ENCODE measurements around the gene AAR2. TPM values are rescaled to one million over a fixed set of nuclear protein-coding genes. Genes with fewer than 3 reads are reported as not detected.

Gene AAR2, protein sequence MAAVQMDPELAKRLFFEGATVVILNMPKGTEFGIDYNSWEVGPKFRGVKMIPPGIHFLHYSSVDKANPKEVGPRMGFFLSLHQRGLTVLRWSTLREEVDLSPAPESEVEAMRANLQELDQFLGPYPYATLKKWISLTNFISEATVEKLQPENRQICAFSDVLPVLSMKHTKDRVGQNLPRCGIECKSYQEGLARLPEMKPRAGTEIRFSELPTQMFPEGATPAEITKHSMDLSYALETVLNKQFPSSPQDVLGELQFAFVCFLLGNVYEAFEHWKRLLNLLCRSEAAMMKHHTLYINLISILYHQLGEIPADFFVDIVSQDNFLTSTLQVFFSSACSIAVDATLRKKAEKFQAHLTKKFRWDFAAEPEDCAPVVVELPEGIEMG
- 19.0 TPM for total RNA-seq (ENCODE audit: unreplicated experiment)
- long read RNA-seq, transcript AAR2-201 (4 exons, 2,430 nt): major isoform, 20 of 31 reads
- long read RNA-seq, partial matches to known transcripts: 8 of 31 reads
- long read RNA-seq, other reads (novel, unspliced or antisense): 2 of 31 reads

DNA sequence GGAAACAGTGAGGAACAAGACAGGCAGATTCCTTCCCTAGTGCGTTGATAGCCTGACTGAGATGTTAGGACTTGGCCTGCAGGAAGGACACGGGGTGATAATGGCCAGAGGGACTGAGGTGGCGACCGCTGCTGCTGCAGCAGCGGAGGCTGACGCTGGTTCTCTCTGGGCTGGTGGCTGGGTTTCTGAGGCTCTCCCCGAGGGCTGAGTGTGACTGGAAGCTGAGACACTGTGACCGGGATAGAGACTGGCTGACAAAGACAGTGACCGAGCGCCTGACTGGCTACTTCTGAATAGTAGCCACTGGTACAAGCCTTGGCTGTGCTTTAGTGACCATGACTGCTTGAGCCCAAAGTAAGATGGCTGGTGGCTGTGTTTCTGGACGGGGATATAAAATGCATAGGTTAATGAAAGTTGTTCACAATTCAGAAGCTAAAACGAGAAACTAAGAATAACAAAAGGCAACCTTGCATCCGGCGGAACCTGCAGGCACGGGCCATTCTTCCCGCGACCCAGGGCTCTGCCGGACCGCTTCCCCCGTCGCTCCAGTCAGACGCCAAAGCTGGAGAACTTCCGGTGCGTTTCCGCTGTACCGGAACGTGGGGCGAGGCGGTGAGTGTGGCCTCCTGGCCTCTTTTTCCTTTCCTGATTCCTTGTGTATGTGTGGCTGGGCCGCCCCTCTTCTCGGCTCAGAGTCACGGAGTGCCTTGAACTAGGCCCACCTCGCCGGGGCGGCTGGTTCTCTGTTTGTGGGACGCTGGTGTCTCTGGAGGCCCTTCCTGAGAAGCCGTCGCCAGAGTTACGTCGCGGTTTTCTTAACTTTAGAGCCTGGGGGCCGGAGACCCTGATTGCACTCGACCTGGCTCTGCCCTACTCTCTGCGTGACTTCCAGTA is at the start of gene AAR2:
AAR2 (plus strand) TSS at position 587 of the 894 bp plus-strand sequence. CDS start 3,391 bp downstream, outside the sequence.
- peak within 1 kb of the TSS; percentile 97 for H3K27ac Mint-ChIP-seq (ENCODE audit: unreplicated experiment)
- peaks cover 10% of the 10 kb centered on the region for H3K4me1 Mint-ChIP-seq (ENCODE audit: low read depth, unreplicated experiment)
- peaks cover 2% of the 10 kb centered on the region for H3K9me3 Mint-ChIP-seq (ENCODE audit: unreplicated experiment)
- H3K4me3 Mint-ChIP-seq (ENCODE audit: unreplicated experiment): peak within 1 kb of the TSS; percentile 94
- H3K27me3 Mint-ChIP-seq (ENCODE audit: unreplicated experiment): peaks cover 7% of the 10 kb centered on the region
- H3K36me3 Mint-ChIP-seq (ENCODE audit: unreplicated experiment): no peaks in the 10 kb centered on the region
- DNase-seq: peak; percentile 84
- TF ChIP-seq, protein P1, sequence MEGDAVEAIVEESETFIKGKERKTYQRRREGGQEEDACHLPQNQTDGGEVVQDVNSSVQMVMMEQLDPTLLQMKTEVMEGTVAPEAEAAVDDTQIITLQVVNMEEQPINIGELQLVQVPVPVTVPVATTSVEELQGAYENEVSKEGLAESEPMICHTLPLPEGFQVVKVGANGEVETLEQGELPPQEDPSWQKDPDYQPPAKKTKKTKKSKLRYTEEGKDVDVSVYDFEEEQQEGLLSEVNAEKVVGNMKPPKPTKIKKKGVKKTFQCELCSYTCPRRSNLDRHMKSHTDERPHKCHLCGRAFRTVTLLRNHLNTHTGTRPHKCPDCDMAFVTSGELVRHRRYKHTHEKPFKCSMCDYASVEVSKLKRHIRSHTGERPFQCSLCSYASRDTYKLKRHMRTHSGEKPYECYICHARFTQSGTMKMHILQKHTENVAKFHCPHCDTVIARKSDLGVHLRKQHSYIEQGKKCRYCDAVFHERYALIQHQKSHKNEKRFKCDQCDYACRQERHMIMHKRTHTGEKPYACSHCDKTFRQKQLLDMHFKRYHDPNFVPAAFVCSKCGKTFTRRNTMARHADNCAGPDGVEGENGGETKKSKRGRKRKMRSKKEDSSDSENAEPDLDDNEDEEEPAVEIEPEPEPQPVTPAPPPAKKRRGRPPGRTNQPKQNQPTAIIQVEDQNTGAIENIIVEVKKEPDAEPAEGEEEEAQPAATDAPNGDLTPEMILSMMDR (IDR thresholded peaks at IDR 0.05; ENCODE audit: partially characterized antibody, unreplicated experiment): no peak

DNA sequence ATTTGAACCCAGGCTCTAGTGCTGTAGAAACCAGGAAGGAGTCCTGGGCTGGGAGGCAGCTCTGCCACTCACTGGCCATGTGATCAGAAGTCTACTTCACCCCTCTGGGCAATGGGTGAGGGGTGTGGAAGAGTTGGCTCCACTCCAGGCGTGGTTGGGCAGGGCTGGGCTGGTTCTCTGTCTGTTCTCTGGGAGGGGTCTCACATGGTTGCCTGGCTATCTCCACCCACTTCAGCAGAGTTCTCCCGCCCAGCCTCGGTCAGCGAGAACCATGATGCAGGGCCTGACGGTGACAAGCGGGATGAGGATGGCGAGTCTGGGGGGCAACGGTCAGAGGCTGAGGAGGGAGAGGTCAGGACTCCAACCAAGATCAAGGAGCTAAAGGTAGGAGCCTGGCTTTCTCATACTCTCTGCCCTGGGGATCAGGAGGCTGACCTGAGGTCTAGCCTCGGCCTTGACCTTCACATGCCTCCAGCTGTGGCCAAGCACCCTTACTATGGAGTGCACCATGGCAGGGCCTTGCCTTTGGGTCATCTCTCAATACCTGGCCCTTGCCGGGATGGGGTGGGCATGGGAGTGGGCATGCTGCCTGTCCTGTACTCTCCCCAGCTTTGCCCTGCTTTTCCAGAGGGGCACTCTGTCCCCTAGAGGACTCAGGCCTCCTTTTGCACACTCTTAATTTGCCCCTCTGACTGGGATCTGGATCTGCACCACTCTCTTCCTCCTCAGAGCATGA is 42.1 kb upstream of the AAR2 start:
- H3K9me3 Mint-ChIP-seq (ENCODE audit: unreplicated experiment): no peaks in the 10 kb centered on the region
- peaks cover 18% of the 10 kb centered on the region for H3K36me3 Mint-ChIP-seq (ENCODE audit: unreplicated experiment)
- H3K4me3 Mint-ChIP-seq (ENCODE audit: unreplicated experiment): peak overlapping the region; percentile 37
- TF ChIP-seq, protein P1 (IDR thresholded peaks at IDR 0.05; ENCODE audit: partially characterized antibody, unreplicated experiment): no peak
- peaks cover 3% of the 10 kb centered on the region for H3K27me3 Mint-ChIP-seq (ENCODE audit: unreplicated experiment)
- peaks cover 2% of the 10 kb centered on the region for H3K4me1 Mint-ChIP-seq (ENCODE audit: low read depth, unreplicated experiment)
- DNase-seq: no peak
- H3K27ac Mint-ChIP-seq (ENCODE audit: unreplicated experiment): no peak overlapping the region

DNA sequence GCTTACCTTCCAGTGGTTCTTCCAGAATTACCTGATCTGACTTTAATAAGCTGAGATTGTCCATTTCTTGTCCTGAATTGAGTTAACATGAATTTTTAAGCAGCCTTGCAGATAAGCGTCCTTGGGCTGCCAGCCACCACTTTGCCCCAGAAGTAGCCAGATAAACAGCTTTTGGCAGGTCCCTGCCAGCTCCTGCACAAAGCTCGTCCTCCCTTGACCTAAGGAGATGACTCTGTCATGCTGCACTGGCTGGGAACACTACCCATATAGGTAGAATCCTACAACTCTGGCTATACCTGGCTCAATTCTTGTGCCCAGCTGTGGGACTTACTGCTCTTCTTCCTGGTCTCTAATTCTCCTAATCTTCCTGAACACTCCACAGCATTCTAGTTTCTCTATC is 39.6 kb upstream of the AAR2 start:
- Mint-ChIP-seq H3K4me3 (ENCODE audit: unreplicated experiment) (no peak overlapping the region), H3K36me3 (ENCODE audit: unreplicated experiment) (peaks cover 12% of the 10 kb centered on the region), H3K27me3 (ENCODE audit: unreplicated experiment) (peaks cover 5% of the 10 kb centered on the region), H3K27ac (ENCODE audit: unreplicated experiment) (no peak overlapping the region), H3K9me3 (ENCODE audit: unreplicated experiment) (no peaks in the 10 kb centered on the region), H3K4me1 (ENCODE audit: low read depth, unreplicated experiment) (peaks cover 7% of the 10 kb centered on the region)
- TF ChIP-seq, protein P1 (IDR thresholded peaks at IDR 0.05; ENCODE audit: partially characterized antibody, unreplicated experiment): no peak
- DNase-seq: no peak

DNA sequence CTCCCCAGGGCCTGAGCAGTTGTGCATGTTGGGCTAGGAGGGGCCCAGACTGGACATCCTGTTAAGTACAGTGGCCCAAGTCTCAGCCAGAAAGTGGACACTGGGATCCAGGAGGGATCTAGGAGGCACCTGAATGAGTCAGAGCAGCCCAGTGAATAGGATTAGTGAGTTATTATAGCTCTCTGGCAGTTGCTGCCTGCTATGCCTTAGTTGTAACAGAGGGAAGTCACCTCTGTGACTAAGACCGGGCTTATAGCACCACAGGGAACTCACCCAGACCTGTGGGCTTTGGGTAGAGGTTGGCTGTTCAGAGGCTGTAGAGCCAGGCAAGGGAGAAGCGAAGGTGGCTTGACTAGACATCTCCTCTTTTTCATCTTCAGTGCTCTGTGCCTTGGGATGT is 39.0 kb upstream of the AAR2 start:
- Mint-ChIP-seq H3K4me3 (ENCODE audit: unreplicated experiment) (no peak overlapping the region), H3K9me3 (ENCODE audit: unreplicated experiment) (no peaks in the 10 kb centered on the region), H3K4me1 (ENCODE audit: low read depth, unreplicated experiment) (peaks cover 7% of the 10 kb centered on the region), H3K36me3 (ENCODE audit: unreplicated experiment) (peaks cover 12% of the 10 kb centered on the region), H3K27ac (ENCODE audit: unreplicated experiment) (no peak overlapping the region), H3K27me3 (ENCODE audit: unreplicated experiment) (peaks cover 5% of the 10 kb centered on the region)
- TF ChIP-seq, protein P1 (IDR thresholded peaks at IDR 0.05; ENCODE audit: partially characterized antibody, unreplicated experiment): no peak
- no peak for DNase-seq
